Naive thymus-derived CD4-positive, alpha-beta T cell (primary cell): Measurements from ENCODE around the gene SH2D5. TPM values are rescaled to one million over a fixed set of nuclear protein-coding genes. Genes with fewer than 3 reads are reported as not detected.
A peak's percentile ranks its signal among the peaks of the same experiment; 100 is the strongest.

Experiments
- ATAC-seq: fragments of 150-1000 bp; cut with Tn5 transposase; 2 replicates; pipeline ENCODE4 v1.10.0; 2021; ENCODE audit warnings: mild to moderate bottlenecking, moderate library complexity
- CTCF ChIA-PET: fragments of 350-600 bp; sonication (Branson Sonifier 250); formaldehyde crosslinking; loops from one replicate; lab custom pipeline; 2021; ENCODE audit warnings: antibody characterized with exemption; lab: Charles Lee
- POLR2A ChIA-PET: fragments of 350-600 bp; sonication (Branson Sonifier 250); formaldehyde crosslinking; loops from one replicate; lab custom pipeline; 2021; ENCODE audit warnings: antibody characterized with exemption, inconsistent platforms; lab: Charles Lee
- DNase-seq, 9 donors: peaks; one replicate each; pipeline versions ENCODE4 v3.0.0 to v3.0.0-alpha.2; 2020 to 2022; ENCODE audit warnings: mixed read lengths in 1 of 9
- H3K27ac ChIP-seq: one replicate; pipeline ENCODE4 v1.7.0; 2013; ENCODE audit warnings: mild to moderate bottlenecking, low read depth, low read length, moderate library complexity
- H3K27me3 ChIP-seq, 2 donors: one replicate each; pipeline ENCODE4 v1.7.0; 2013; ENCODE audit warnings: low read length in 2 of 2, mild to moderate bottlenecking in 2 of 2, moderate library complexity in 2 of 2; ENCODE audit not compliant: control insufficient read depth in 2 of 2, insufficient read depth in 2 of 2
- H3K36me3 ChIP-seq, 3 experiments: 1 replicate in 2 of 3; 2 replicates in 1 of 3; pipeline ENCODE4 v1.7.0; 2013; ENCODE audit warnings: low read length in 3 of 3, mild to moderate bottlenecking in 3 of 3, moderate library complexity in 1 of 3; ENCODE audit not compliant: insufficient read depth in 3 of 3, control insufficient read depth in 2 of 3
- H3K4me1 ChIP-seq, 2 donors: one replicate each; pipeline ENCODE4 v1.7.0; 2013; ENCODE audit warnings: low read length in 2 of 2, mild to moderate bottlenecking in 2 of 2, moderate library complexity in 1 of 2; ENCODE audit not compliant: control insufficient read depth in 2 of 2, insufficient read depth in 2 of 2
- H3K4me3 ChIP-seq: 2 replicates; pipeline ENCODE4 v1.7.0; 2013; ENCODE audit warnings: mild to moderate bottlenecking, low read length
- H3K9me3 ChIP-seq, 3 experiments: 1 replicate in 2 of 3; 2 replicates in 1 of 3; pipeline ENCODE4 v1.7.0; 2013; ENCODE audit warnings: low read length in 3 of 3; ENCODE audit not compliant: control insufficient read depth in 2 of 3
- H3K27ac Mint-ChIP-seq, 9 donors: one replicate each; pipeline ENCODE4 v1.8.0; 2020 to 2022; ENCODE audit warnings: mixed read lengths in 9 of 9, mild to moderate bottlenecking in 8 of 9, moderate library complexity in 5 of 9, inconsistent platforms in 2 of 9
- H3K27me3 Mint-ChIP-seq, 5 donors: one replicate each; pipeline ENCODE4 v1.8.0; 2021 to 2022; ENCODE audit warnings: mixed read lengths in 5 of 5, mild to moderate bottlenecking in 1 of 5
- H3K36me3 Mint-ChIP-seq, 5 donors: one replicate each; pipeline ENCODE4 v1.8.0; 2020 to 2022; ENCODE audit warnings: mixed read lengths in 5 of 5, mild to moderate bottlenecking in 3 of 5, inconsistent platforms in 1 of 5
- H3K4me1 Mint-ChIP-seq, 7 donors: one replicate each; pipeline ENCODE4 v1.8.0; 2020 to 2022; ENCODE audit warnings: mixed read lengths in 7 of 7, mild to moderate bottlenecking in 3 of 7, inconsistent platforms in 1 of 7
- H3K4me3 Mint-ChIP-seq, 10 donors: one replicate each; pipeline ENCODE4 v1.8.0; 2020 to 2022; ENCODE audit warnings: mild to moderate bottlenecking in 10 of 10, mixed read lengths in 10 of 10, moderate library complexity in 6 of 10, inconsistent platforms in 2 of 10
- H3K9me3 Mint-ChIP-seq, 11 donors: one replicate each; pipeline ENCODE4 v1.8.0; 2020 to 2022; ENCODE audit warnings: mixed read lengths in 11 of 11, mild to moderate bottlenecking in 4 of 11, inconsistent platforms in 1 of 11, moderate library complexity in 1 of 11
- intact Hi-C, 2 donors: fragments of 100-400 bp; cut with micrococcal nuclease; formaldehyde crosslinking; loops; one replicate each; pipeline ENCODE4 v1.15.1; 2023
- polyA plus RNA-seq, 2 donors: library from polyadenylated mRNA; unstranded; fragments of 300-500 nt; fragmentation: Illumina TruSeq; gene quantifications; one replicate each; pipeline ENCODE4 v1.2.3, GENCODE V29; 2021
- total RNA-seq, 6 experiments: library from RNA in 5 of 6; stranded (reverse) in 5 of 6; gene quantifications; 1 replicate in 5 of 6; 2 replicates in 1 of 6; pipeline ENCODE4 v1.2.3 and lab custom pipeline; 2021 to 2026

The SH2D5 gene
- total and polyA plus RNA-seq, 7 experiments from 2014 or later: 0.35 TPM; not detected in 5

DNA sequence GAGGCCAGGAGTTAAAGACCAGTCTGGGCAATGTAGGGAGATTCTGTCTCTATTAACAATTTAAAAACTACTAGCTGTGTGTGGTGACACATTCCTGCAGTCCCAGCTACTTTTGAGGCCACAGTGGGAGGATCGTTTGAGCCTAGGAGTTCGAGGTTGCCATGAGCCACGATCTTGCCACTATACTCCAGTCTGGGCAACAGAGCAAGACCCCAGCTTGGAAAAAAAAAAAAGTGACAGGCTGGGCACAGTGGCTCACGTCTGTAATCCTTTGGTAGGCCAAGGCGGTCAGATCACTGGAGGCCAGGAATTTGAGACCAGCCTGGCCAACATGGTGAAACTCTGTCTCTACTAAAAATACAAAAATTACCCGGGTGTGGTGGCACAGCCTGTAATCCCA is 27.8 kb upstream of the SH2D5 start:
- Histone ChIP-seq H3K4me1 (no peaks in the 10 kb centered on the region), H3K36me3 (peaks cover 13 to 95% (median 34%) of the 10 kb centered on the region in 3 experiments), H3K27me3 (no peaks in the 10 kb centered on the region), H3K9me3 (no peaks in the 10 kb centered on the region), H3K27ac (no peak overlapping the region), H3K4me3 (no peak overlapping the region)
- Mint-ChIP-seq H3K36me3 (peaks cover 15 to 54% (median 35%) of the 10 kb centered on the region in 5 donors), H3K9me3 (no peaks in the 10 kb centered on the region), H3K27me3 (no peaks in the 10 kb centered on the region), H3K4me3 (no peak overlapping the region), H3K4me1 (no peaks in the 10 kb centered on the region), H3K27ac (no peak overlapping the region)
- intact Hi-C loops: no loop called here
- ATAC-seq (no peak), DNase-seq (no peak)
- ChIA-PET CTCF (interaction anchor here (0.6 kb wide), 1 partner anchor 1573 kb away, joined by 3 read pairs; no protein-coding TSS in a partner anchor), POLR2A (no interaction called here)

GRCh38 chr1:20753589-20753988 is 21.1 kb upstream of the SH2D5 start:
- H3K36me3 ChIP-seq: peaks cover 10 to 73% (median 23%) of the 10 kb centered on the region in 3 experiments
- no peak overlapping the region for H3K27ac ChIP-seq
- ATAC-seq (no peak), DNase-seq (no peak)
- POLR2A ChIA-PET: interaction anchor here (0.6 kb wide), 1 partner anchor 35 kb away, joined by 4 read pairs; no protein-coding TSS in a partner anchor
- no peak overlapping the region for H3K4me3 Mint-ChIP-seq
- intact Hi-C loops: no loop called here
- H3K9me3 Mint-ChIP-seq: no peaks in the 10 kb centered on the region
- no peaks in the 10 kb centered on the region for H3K27me3 ChIP-seq
- H3K4me3 ChIP-seq: no peak overlapping the region
- peaks cover 0 to 4% (median 0%) of the 10 kb centered on the region in 7 donors for H3K4me1 Mint-ChIP-seq
- no peaks in the 10 kb centered on the region for H3K4me1 ChIP-seq
- H3K27ac Mint-ChIP-seq: peak overlapping the region in 3 of 9 donors; percentile 12 to 69 (median 14)
- H3K9me3 ChIP-seq: no peaks in the 10 kb centered on the region
- CTCF ChIA-PET: no interaction called here
- peaks cover 9 to 31% (median 18%) of the 10 kb centered on the region in 5 donors for H3K36me3 Mint-ChIP-seq
- no peaks in the 10 kb centered on the region for H3K27me3 Mint-ChIP-seq

GRCh38 chr1:20751462-20751990 is 19.0 kb upstream of the SH2D5 start:
- no peak overlapping the region for H3K4me3 Mint-ChIP-seq
- H3K27ac Mint-ChIP-seq: no peak overlapping the region
- ATAC-seq (no peak), DNase-seq (no peak)
- no peaks in the 10 kb centered on the region for H3K27me3 Mint-ChIP-seq
- H3K9me3 ChIP-seq: no peaks in the 10 kb centered on the region
- H3K4me3 ChIP-seq: no peak overlapping the region
- H3K4me1 ChIP-seq: no peaks in the 10 kb centered on the region
- no peak overlapping the region for H3K27ac ChIP-seq
- ChIA-PET CTCF (interaction anchor here (0.5 to 1.1 kb wide), 2 partner anchors 55 to 465 kb away, joined by 3 to 5 read pairs; no protein-coding TSS in a partner anchor), POLR2A (no interaction called here)
- peaks cover 0 to 4% (median 0%) of the 10 kb centered on the region in 7 donors for H3K4me1 Mint-ChIP-seq
- H3K27me3 ChIP-seq: no peaks in the 10 kb centered on the region
- peaks cover 9 to 35% (median 20%) of the 10 kb centered on the region in 5 donors for H3K36me3 Mint-ChIP-seq
- no peaks in the 10 kb centered on the region for H3K9me3 Mint-ChIP-seq
- intact Hi-C loops: no loop called here
- peaks cover 16 to 77% (median 26%) of the 10 kb centered on the region in 3 experiments for H3K36me3 ChIP-seq

DNA sequence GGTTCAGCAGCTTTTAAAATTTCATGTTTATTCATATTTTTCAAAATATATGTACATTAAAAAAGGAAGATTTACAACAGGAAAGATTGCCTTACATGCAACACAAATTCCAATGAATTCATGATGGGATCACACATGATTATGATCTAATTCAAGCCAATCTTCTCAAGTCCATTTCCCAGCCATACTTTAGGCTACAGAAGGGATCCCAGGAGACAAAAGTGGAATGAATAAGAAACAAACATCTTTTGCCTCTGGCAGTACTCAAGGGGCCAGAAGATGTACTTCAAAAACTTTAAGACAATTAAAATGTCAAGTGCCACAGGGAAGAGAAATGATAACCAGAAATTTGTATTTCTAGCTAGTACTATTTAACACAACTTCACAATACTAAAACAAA is 10.2 kb upstream of the SH2D5 start:
- peaks cover 3 to 44% (median 19%) of the 10 kb centered on the region in 5 donors for H3K36me3 Mint-ChIP-seq
- POLR2A ChIA-PET: no interaction called here
- H3K4me3 Mint-ChIP-seq: no peak overlapping the region
- Histone ChIP-seq H3K4me1 (no peaks in the 10 kb centered on the region), H3K36me3 (peaks cover 21 to 80% (median 38%) of the 10 kb centered on the region in 3 experiments), H3K4me3 (no peak overlapping the region), H3K9me3 (no peaks in the 10 kb centered on the region), H3K27me3 (no peaks in the 10 kb centered on the region), H3K27ac (no peak overlapping the region)
- H3K4me1 Mint-ChIP-seq: peaks cover 0 to 4% (median 0%) of the 10 kb centered on the region in 7 donors
- no peaks in the 10 kb centered on the region for H3K9me3 Mint-ChIP-seq
- intact Hi-C loops: no loop called here
- CTCF ChIA-PET: no interaction called here
- ATAC-seq (no peak), DNase-seq (no peak)
- H3K27me3 Mint-ChIP-seq: no peaks in the 10 kb centered on the region
- H3K27ac Mint-ChIP-seq: peak overlapping the region in 1 of 9 donors; percentile 15

- no peak overlapping the region for H3K4me3 ChIP-seq
- no peaks in the 10 kb centered on the region for H3K9me3 ChIP-seq
- ChIA-PET POLR2A (no interaction called here), CTCF (no interaction called here)
- Mint-ChIP-seq H3K27ac (no peak overlapping the region), H3K9me3 (no peaks in the 10 kb centered on the region), H3K36me3 (peaks cover 3 to 41% (median 17%) of the 10 kb centered on the region in 5 donors), H3K4me1 (peaks cover 0 to 4% (median 0%) of the 10 kb centered on the region in 7 donors), H3K27me3 (no peaks in the 10 kb centered on the region), H3K4me3 (no peak overlapping the region)
- DNase-seq (no peak), ATAC-seq (no peak)
- intact Hi-C loops: no loop called here
- no peaks in the 10 kb centered on the region for H3K27me3 ChIP-seq
- H3K36me3 ChIP-seq: peaks cover 15 to 69% (median 20%) of the 10 kb centered on the region in 3 experiments
- H3K27ac ChIP-seq: no peak overlapping the region
- H3K4me1 ChIP-seq: no peaks in the 10 kb centered on the region
These were observed 8.3 kb upstream of the SH2D5 start for GRCh38 chr1:20740781-20741180.

GRCh38 chr1:20739225-20739624 is 6.7 kb upstream of the SH2D5 start:
- no peaks in the 10 kb centered on the region for H3K27me3 Mint-ChIP-seq
- no peak for ATAC-seq
- intact Hi-C loops: no loop called here
- POLR2A ChIA-PET: interaction anchor here (1.1 kb wide), 1 partner anchor 20 kb away, joined by 3 read pairs; no protein-coding TSS in a partner anchor
- CTCF ChIA-PET: interaction anchor here (1.3 kb wide), 1 partner anchor 42 kb away, joined by 4 read pairs; no protein-coding TSS in a partner anchor
- Histone ChIP-seq H3K9me3 (no peaks in the 10 kb centered on the region), H3K27me3 (no peaks in the 10 kb centered on the region), H3K4me3 (no peak overlapping the region), H3K4me1 (no peaks in the 10 kb centered on the region), H3K36me3 (peaks cover 5 to 54% (median 5%) of the 10 kb centered on the region in 3 experiments), H3K27ac (no peak overlapping the region)
- no peaks in the 10 kb centered on the region for H3K9me3 Mint-ChIP-seq
- no peak overlapping the region for H3K4me3 Mint-ChIP-seq
- no peak for DNase-seq
- peaks cover 0 to 4% (median 0%) of the 10 kb centered on the region in 7 donors for H3K4me1 Mint-ChIP-seq
- H3K36me3 Mint-ChIP-seq: peaks cover 3 to 33% (median 14%) of the 10 kb centered on the region in 5 donors
- peak overlapping the region in 3 of 9 donors; percentile 34 to 73 (median 38) for H3K27ac Mint-ChIP-seq
